ENCODE data around the gene EME2. TPM values are rescaled to one million over a fixed set of nuclear protein-coding genes. Genes with fewer than 3 reads are reported as not detected.

The EME2 gene
- total and polyA plus RNA-seq, 2 of the 13 experiments (the other 11 are each of a cell fraction or from before 2014, with no cell fraction given) = 4.4 to 7.6 TPM

DNA sequence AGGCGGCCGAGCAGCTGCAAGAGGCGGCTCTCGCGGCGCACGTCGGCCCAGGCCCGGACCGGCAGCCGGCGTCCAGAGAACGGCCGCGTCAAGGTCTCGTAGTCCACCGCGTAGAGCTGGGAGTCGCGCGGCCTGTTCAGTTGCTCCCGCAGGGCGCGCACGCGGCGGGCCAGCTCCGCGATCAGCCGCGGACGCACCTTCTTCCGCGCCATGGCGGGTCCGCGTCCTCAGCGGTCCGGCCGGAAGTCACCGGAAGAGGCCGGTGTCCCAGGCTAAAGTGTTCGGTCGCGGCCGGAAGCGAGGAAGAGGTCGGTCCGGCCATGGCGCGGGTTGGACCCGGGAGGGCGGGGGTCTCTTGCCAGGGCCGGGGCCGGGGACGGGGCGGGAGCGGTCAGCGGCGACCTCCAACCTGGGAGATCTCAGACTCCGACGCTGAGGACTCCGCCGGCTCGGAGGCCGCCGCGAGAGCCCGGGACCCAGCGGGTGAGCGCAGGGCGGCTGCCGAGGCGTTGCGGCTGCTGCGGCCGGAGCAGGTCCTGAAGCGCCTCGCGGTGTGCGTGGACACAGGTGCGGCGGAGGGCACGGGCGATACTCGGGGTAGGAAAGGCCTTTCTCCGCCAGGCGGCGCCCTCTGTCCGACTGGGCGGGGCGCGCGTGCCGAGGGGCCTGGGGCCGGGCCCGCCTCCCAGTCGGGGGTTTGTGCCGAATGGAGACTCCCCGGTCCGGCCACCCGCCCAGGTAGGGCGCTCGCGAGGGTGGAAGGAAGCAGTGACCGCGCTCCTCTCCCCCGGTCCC lies 495 bp downstream of the EME2 start, which contains the start of gene MRPS34 (continued):
- TF ChIP-seq, protein P1, sequence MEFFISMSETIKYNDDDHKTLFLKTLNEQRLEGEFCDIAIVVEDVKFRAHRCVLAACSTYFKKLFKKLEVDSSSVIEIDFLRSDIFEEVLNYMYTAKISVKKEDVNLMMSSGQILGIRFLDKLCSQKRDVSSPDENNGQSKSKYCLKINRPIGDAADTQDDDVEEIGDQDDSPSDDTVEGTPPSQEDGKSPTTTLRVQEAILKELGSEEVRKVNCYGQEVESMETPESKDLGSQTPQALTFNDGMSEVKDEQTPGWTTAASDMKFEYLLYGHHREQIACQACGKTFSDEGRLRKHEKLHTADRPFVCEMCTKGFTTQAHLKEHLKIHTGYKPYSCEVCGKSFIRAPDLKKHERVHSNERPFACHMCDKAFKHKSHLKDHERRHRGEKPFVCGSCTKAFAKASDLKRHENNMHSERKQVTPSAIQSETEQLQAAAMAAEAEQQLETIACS (CRISPR knock-in tag; IDR thresholded peaks at IDR 0.05) = peak; percentile 74
- TF ChIP-seq ZSCAN9 (CRISPR knock-in tag; IDR thresholded peaks at IDR 0.05; ENCODE audit: borderline replicate concordance) (peak; percentile 61; the same call in 1 of the 2 replicates), ZNF343 (CRISPR knock-in tag; IDR thresholded peaks at IDR 0.05) (0 out of 2 replicates have a peak, but pooled peaks have one; percentile 58), GABPA (IDR thresholded peaks at IDR 0.05; ENCODE audit: low read depth, low read length) (peak; percentile 92), GABPA (CRISPR knock-in tag; IDR thresholded peaks at IDR 0.05; ENCODE audit: low read depth) (peak; percentile 91), MLLT10 (CRISPR knock-in tag; IDR thresholded peaks at IDR 0.05) (no peak), ZFP36L2 (CRISPR knock-in tag; IDR thresholded peaks at IDR 0.05) (no peak), IRF2 (CRISPR knock-in tag; IDR thresholded peaks at IDR 0.05) (peak; percentile 73), ZSCAN12 (CRISPR knock-in tag; IDR thresholded peaks at IDR 0.05) (peak; percentile 45; the same call in 1 of the 2 replicates), FOXP1 (IDR thresholded peaks at IDR 0.05) (no peak), FOXP1 (CRISPR knock-in tag; IDR thresholded peaks at IDR 0.05) (no peak), ZNF430 (CRISPR knock-in tag; IDR thresholded peaks at IDR 0.05) (peak; percentile 71), SRSF9 (IDR thresholded peaks at IDR 0.05; ENCODE audit: borderline replicate concordance, insufficient read depth, low read depth, low read length, poor library complexity, severe bottlenecking) (no peak), POGZ (CRISPR knock-in tag; IDR thresholded peaks at IDR 0.05) (peak; percentile 80), KLF12 (CRISPR knock-in tag; IDR thresholded peaks at IDR 0.05; ENCODE audit: borderline replicate concordance) (peak; percentile 94), PHF8 (CRISPR knock-in tag; IDR thresholded peaks at IDR 0.05) (peak; percentile 93), CBX5 (CRISPR knock-in tag; IDR thresholded peaks at IDR 0.05; ENCODE audit: borderline replicate concordance) (peak; percentile 58; the same call in 1 of the 2 replicates), ZNF256 (CRISPR knock-in tag; conservative IDR thresholded peaks at IDR 0.05) (peak; percentile 58), HNRNPH1 (optimal IDR thresholded peaks at IDR 0.05; ENCODE audit: low read depth, low read length) (no peak), ZNF292 (CRISPR knock-in tag; IDR thresholded peaks at IDR 0.05; ENCODE audit: borderline replicate concordance, low read depth) (no peak), RBM22 (optimal IDR thresholded peaks at IDR 0.05; ENCODE audit: low read length) (no peak), NFE2 (CRISPR knock-in tag; IDR thresholded peaks at IDR 0.05) (no peak), MYC (CRISPR knock-in tag; IDR thresholded peaks at IDR 0.05; ENCODE audit: borderline replicate concordance) (peak; percentile 97), NFKBIZ (CRISPR knock-in tag; IDR thresholded peaks at IDR 0.05) (peak; percentile 49; the same call in 1 of the 2 replicates), ZNF274 (CRISPR knock-in tag; IDR thresholded peaks at IDR 0.05) (peak; percentile 68; the same call in 1 of the 2 replicates)
- TF ChIP-seq, protein P2, sequence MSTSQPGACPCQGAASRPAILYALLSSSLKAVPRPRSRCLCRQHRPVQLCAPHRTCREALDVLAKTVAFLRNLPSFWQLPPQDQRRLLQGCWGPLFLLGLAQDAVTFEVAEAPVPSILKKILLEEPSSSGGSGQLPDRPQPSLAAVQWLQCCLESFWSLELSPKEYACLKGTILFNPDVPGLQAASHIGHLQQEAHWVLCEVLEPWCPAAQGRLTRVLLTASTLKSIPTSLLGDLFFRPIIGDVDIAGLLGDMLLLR (CRISPR knock-in tag; IDR thresholded peaks at IDR 0.05) = no peak
- TF ChIP-seq, protein P3, sequence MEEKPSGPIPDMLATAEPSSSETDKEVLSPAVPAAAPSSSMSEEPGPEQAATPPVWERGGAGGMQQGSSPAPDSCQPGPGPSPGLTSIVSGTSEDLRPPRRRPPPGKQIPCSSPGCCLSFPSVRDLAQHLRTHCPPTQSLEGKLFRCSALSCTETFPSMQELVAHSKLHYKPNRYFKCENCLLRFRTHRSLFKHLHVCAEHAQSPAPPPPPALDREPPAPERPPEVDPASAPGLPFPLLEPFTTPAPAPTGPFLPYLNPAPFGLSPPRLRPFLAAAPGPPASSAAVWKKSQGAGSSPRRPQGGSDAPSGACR (CRISPR knock-in tag; IDR thresholded peaks at IDR 0.05) = peak; percentile 99
- TF ChIP-seq, protein P4, sequence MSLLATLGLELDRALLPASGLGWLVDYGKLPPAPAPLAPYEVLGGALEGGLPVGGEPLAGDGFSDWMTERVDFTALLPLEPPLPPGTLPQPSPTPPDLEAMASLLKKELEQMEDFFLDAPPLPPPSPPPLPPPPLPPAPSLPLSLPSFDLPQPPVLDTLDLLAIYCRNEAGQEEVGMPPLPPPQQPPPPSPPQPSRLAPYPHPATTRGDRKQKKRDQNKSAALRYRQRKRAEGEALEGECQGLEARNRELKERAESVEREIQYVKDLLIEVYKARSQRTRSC (CRISPR knock-in tag; IDR thresholded peaks at IDR 0.05; ENCODE audit: low read depth) = no peak; the same call in none of the 2 replicates
- TF ChIP-seq, protein P5, sequence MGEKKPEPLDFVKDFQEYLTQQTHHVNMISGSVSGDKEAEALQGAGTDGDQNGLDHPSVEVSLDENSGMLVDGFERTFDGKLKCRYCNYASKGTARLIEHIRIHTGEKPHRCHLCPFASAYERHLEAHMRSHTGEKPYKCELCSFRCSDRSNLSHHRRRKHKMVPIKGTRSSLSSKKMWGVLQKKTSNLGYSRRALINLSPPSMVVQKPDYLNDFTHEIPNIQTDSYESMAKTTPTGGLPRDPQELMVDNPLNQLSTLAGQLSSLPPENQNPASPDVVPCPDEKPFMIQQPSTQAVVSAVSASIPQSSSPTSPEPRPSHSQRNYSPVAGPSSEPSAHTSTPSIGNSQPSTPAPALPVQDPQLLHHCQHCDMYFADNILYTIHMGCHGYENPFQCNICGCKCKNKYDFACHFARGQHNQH (CRISPR knock-in tag; IDR thresholded peaks at IDR 0.05) = peak; percentile 94; the same call in 1 of the 2 replicates

Measured in HepG2 (cell line).